ENCODE data around the gene WSCD2. TPM values are rescaled to one million over a fixed set of nuclear protein-coding genes. Genes with fewer than 3 reads are reported as not detected.

Gene WSCD2
- total RNA-seq, 1 donor from 2014 or later = 2.9 TPM

GRCh38 chr12:108226866-108227265 lies 97.8 kb downstream of the WSCD2 start:
- FAIRE-seq (no peak), DNase-seq (ENCODE audit: low spot score in 2 of 2) (no peak)

- DNase-seq (ENCODE audit: low spot score in 2 of 2) (no peak), FAIRE-seq (no peak)
Observed at GRCh38 chr12:108228746-108229145, 99.7 kb downstream of the WSCD2 start.

- no peak for FAIRE-seq
- DNase-seq (ENCODE audit: low spot score in 2 of 2) = no peak
Observed at GRCh38 chr12:108231109-108231905, 102.2 kb downstream of the WSCD2 start.

- FAIRE-seq = no peak
- DNase-seq (ENCODE audit: low spot score in 2 of 2) = no peak
Observed at GRCh38 chr12:108231909-108232434, 102.9 kb downstream of the WSCD2 start.

GRCh38 chr12:108232565-108232964 lies 103.5 kb downstream of the WSCD2 start:
- no peak for DNase-seq (ENCODE audit: low spot score in 2 of 2)
- FAIRE-seq = no peak

GRCh38 chr12:108234158-108234557 lies 105.1 kb downstream of the WSCD2 start:
- FAIRE-seq = no peak
- no peak for DNase-seq (ENCODE audit: low spot score in 2 of 2)

- no peak for DNase-seq (ENCODE audit: low spot score in 2 of 2)
- no peak for FAIRE-seq
Observed at GRCh38 chr12:108235197-108235984, 106.3 kb downstream of the WSCD2 start.

- DNase-seq (ENCODE audit: low spot score in 2 of 2) (no peak), FAIRE-seq (no peak)
Observed at GRCh38 chr12:108235985-108236263, 106.8 kb downstream of the WSCD2 start.

- FAIRE-seq (no peak), DNase-seq (ENCODE audit: low spot score in 2 of 2) (no peak)
Observed at GRCh38 chr12:108236366-108236765, 107.3 kb downstream of the WSCD2 start.

- DNase-seq (ENCODE audit: low spot score in 2 of 2) = no peak
- no peak for FAIRE-seq
Observed at GRCh38 chr12:108237272-108237671, 108.2 kb downstream of the WSCD2 start.

GRCh38 chr12:108238474-108238873 lies 109.4 kb downstream of the WSCD2 start:
- DNase-seq (ENCODE audit: low spot score in 2 of 2) (no peak), FAIRE-seq (no peak)

- DNase-seq (ENCODE audit: low spot score in 2 of 2) = no peak
- no peak for FAIRE-seq
Observed at GRCh38 chr12:108239378-108239777, 110.3 kb downstream of the WSCD2 start.

- no peak for DNase-seq (ENCODE audit: low spot score in 2 of 2)
- FAIRE-seq = no peak
Observed at GRCh38 chr12:108240027-108240785, 111.1 kb downstream of the WSCD2 start.

GRCh38 chr12:108240928-108241327 lies 111.8 kb downstream of the WSCD2 start:
- FAIRE-seq (no peak), DNase-seq (ENCODE audit: low spot score in 2 of 2) (no peak)

GRCh38 chr12:108241986-108242703 lies 113.1 kb downstream of the WSCD2 start:
- FAIRE-seq (no peak), DNase-seq (ENCODE audit: low spot score in 2 of 2) (no peak)

- no peak for FAIRE-seq
Observed at GRCh38 chr12:108247130-108247529, 118.0 kb downstream of the WSCD2 start.

GRCh38 chr12:108248011-108248410 lies 118.9 kb downstream of the WSCD2 start:
- FAIRE-seq (no peak), DNase-seq (ENCODE audit: low spot score in 2 of 2) (no peak)

More at GRCh38 chr12:108247130-108247529, 118.0 kb downstream of the WSCD2 start:
- no peak for DNase-seq (ENCODE audit: low spot score in 2 of 2)

GRCh38 chr12:108252523-108252922 lies 123.4 kb downstream of the WSCD2 start:
- DNase-seq (ENCODE audit: low spot score in 2 of 2) = no peak
- FAIRE-seq = no peak

GRCh38 chr12:108253540-108253939 lies 124.5 kb downstream of the WSCD2 start:
- no peak for FAIRE-seq
- DNase-seq (ENCODE audit: low spot score in 2 of 2) = no peak

GRCh38 chr12:108254030-108254429 lies 124.9 kb downstream of the WSCD2 start:
- no peak for DNase-seq (ENCODE audit: low spot score in 2 of 2)

More at GRCh38 chr12:108254030-108254429, 124.9 kb downstream of the WSCD2 start:
- no peak for FAIRE-seq
